Adrenal gland (tissue), 5 donors: ENCODE results near the gene HSPA12A.

ENCODE experiments used
- CTCF ChIP-seq, 6 experiments: fragments of 450-650 bp in 4 of 6; fragments of 200-600 bp in 2 of 6; sonication (generic) in 1 of 6; IDR thresholded peaks; 1 replicate in 5 of 6; 2 replicates in 1 of 6; pipeline versions ENCODE4 v1.5.1 to v1.8.0; 2016 to 2021; ENCODE audit warnings: antibody characterized with exemption in 6 of 6, mild to moderate bottlenecking in 2 of 6, moderate library complexity in 1 of 6
- POLR2A ChIP-seq, 2 donors: fragments of 450-650 bp; IDR thresholded peaks; one replicate each; pipeline ENCODE4 v1.6.1; 2017; ENCODE audit warnings: antibody characterized with exemption in 2 of 2, mild to moderate bottlenecking in 2 of 2, moderate library complexity in 1 of 2
- donor health status: DM: no; HTN: no; CAD: no.

- TF ChIP-seq POLR2A (IDR thresholded peaks at IDR 0.05) (peak in 1 of 2 donors; percentile 47), CTCF (IDR thresholded peaks at IDR 0.05) (no peak)
Observed at GRCh38 chr10:116771101-116771958, 29.0 kb upstream of the HSPA12A start.
